ENCODE data around the gene ILF2. TPM values are rescaled to one million over a fixed set of nuclear protein-coding genes. Genes with fewer than 3 reads are reported as not detected.

Gene ILF2
- total RNA-seq, 3 donors from 2014 or later = 78.4 to 126 (median 81.3) TPM

- no peaks in the 10 kb centered on the region for H3K9me3 ChIP-seq
- H3K4me3 ChIP-seq = no peak overlapping the region
- peaks cover 13% of the 10 kb centered on the region for H3K36me3 ChIP-seq (ENCODE audit: low read depth)
- ATAC-seq (no peak), DNase-seq (no peak)
- TF ChIP-seq CTCF (IDR thresholded peaks at IDR 0.05) = no peak
- peaks cover 12% of the 10 kb centered on the region for H3K4me1 ChIP-seq (ENCODE audit: low read depth)
- intact Hi-C loops (cut with DNase I, micrococcal nuclease) = no loop called here
Measured at GRCh38 chr1:153636312-153636711, 34.5 kb downstream of the ILF2 start.

GRCh38 chr1:153635872-153636271 is 34.9 kb downstream of the ILF2 start:
- H3K36me3 ChIP-seq (ENCODE audit: low read depth) = peaks cover 9% of the 10 kb centered on the region
- no peak overlapping the region for H3K4me3 ChIP-seq
- no peak for TF ChIP-seq CTCF (IDR thresholded peaks at IDR 0.05)

GRCh38 chr1:153633754-153634665 is 36.8 kb downstream of the ILF2 start, which contains the start of gene CHTOP:
Gene CHTOP, plus strand, starts transcription at chr1:153634066. Its CDS starts 2,523 bp downstream, at chr1:153636589.
- TF ChIP-seq CTCF (IDR thresholded peaks at IDR 0.05) = no peak
- Histone ChIP-seq H3K4me1 (ENCODE audit: low read depth) (peaks cover 18% of the 10 kb centered on the region), H3K36me3 (ENCODE audit: low read depth) (peaks cover 9% of the 10 kb centered on the region), H3K4me3 (peak within 1 kb of the TSS; percentile 78), H3K9me3 (no peaks in the 10 kb centered on the region)
- intact Hi-C loops (cut with DNase I, micrococcal nuclease) = no loop called here
- ATAC-seq = peak; percentile 95
- peak; percentile 98 to 99 (median 99) for DNase-seq

More at GRCh38 chr1:153635872-153636271, 34.9 kb downstream of the ILF2 start:
- peaks cover 16% of the 10 kb centered on the region for H3K4me1 ChIP-seq (ENCODE audit: low read depth)
- ATAC-seq = no peak
- no peak for DNase-seq
- intact Hi-C loops (cut with DNase I, micrococcal nuclease) = no loop called here
- H3K9me3 ChIP-seq = no peaks in the 10 kb centered on the region

GRCh38 chr1:153633161-153633753 is 37.5 kb downstream of the ILF2 start:
- H3K9me3 ChIP-seq = no peaks in the 10 kb centered on the region
- no peak for TF ChIP-seq CTCF (IDR thresholded peaks at IDR 0.05)
- DNase-seq = no peak
- H3K4me1 ChIP-seq (ENCODE audit: low read depth) = peaks cover 18% of the 10 kb centered on the region
- peak; percentile 13 for ATAC-seq
- H3K4me3 ChIP-seq = peak overlapping the region; percentile 78
- H3K36me3 ChIP-seq (ENCODE audit: low read depth) = peaks cover 9% of the 10 kb centered on the region
- intact Hi-C loops (cut with DNase I, micrococcal nuclease) = no loop called here

GRCh38 chr1:153631047-153632022 is 39.5 kb downstream of the ILF2 start:
- TF ChIP-seq CTCF (IDR thresholded peaks at IDR 0.05) = no peak
- ATAC-seq = no peak
- peaks cover 20% of the 10 kb centered on the region for H3K4me1 ChIP-seq (ENCODE audit: low read depth)
- intact Hi-C loops (cut with DNase I, micrococcal nuclease) = no loop called here
- no peaks in the 10 kb centered on the region for H3K9me3 ChIP-seq
- DNase-seq = no peak
- no peaks in the 10 kb centered on the region for H3K36me3 ChIP-seq (ENCODE audit: low read depth)
- H3K4me3 ChIP-seq = no peak overlapping the region

All from mucosa of descending colon (tissue), 3 donors.